Brain microvascular endothelial cell (primary cell): Measurements from ENCODE around the gene QRFP.
A peak's percentile ranks its signal among the peaks of the same experiment; 100 is the strongest.

Source experiments
- DNase-seq: peaks from one replicate; pipeline ENCODE4 v3.0.0-alpha.2; 2020
- H3K27ac ChIP-seq: fragments of 250-450 bp; sonication (Bioruptor Pico); 2 replicates; pipeline ENCODE4 v1.5.1; 2020; ENCODE audit warnings: mild to moderate bottlenecking, moderate library complexity
- H3K27me3 ChIP-seq: fragments of 250-450 bp; sonication (Bioruptor Pico); replicated peaks from 2 replicates; pipeline ENCODE4 v1.5.1; 2020; ENCODE audit warnings: mild to moderate bottlenecking
- H3K36me3 ChIP-seq: fragments of 250-450 bp; sonication (Bioruptor Pico); replicated peaks from 2 replicates; pipeline ENCODE4 v1.5.1; 2020; ENCODE audit warnings: mild to moderate bottlenecking
- H3K4me3 ChIP-seq: 2 replicates; pipeline ENCODE4 v1.5.1; 2011; ENCODE audit warnings: low read depth, mild to moderate bottlenecking, control low read depth, low read length, moderate library complexity
- in situ Hi-C: cut with HindIII; loops from 2 replicates; pipeline ENCODE4 v1.10.0; 2017; ENCODE audit warnings: low sequenced_read_pairs, low pct_ligation_motif_present
- TF ChIP-seq, protein P1 (sequence below): IDR thresholded peaks from 2 replicates; pipeline ENCODE4 v1.5.1; 2011; ENCODE audit warnings: low read depth, mild to moderate bottlenecking, moderate library complexity, low read length, control low read depth, inconsistent platforms; ENCODE audit errors: missing control alignments

The QRFP gene

DNA sequence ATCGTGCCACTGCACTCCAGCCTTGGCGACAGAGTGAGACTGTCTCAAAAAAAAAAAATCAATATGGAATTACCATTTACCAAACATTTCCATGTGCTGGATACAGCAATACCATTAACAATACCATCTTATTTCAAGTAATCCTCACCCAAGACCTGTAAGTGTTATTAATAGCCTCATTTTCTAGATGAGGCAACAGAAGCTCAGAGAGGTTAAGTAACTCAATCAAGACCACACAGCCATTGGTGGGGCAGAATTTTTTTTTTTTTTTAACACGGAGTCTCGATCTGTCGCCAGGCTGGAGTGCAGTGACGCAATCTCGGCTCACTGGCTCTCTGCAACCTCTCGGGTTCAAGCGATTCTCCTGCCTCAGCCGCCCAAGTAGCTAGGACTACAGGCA lies 46.1 kb upstream of the QRFP start:
- DNase-seq = no peak
- in situ Hi-C loops = no loop called here
- H3K27me3 ChIP-seq = peaks cover 81% of the 10 kb centered on the region

DNA sequence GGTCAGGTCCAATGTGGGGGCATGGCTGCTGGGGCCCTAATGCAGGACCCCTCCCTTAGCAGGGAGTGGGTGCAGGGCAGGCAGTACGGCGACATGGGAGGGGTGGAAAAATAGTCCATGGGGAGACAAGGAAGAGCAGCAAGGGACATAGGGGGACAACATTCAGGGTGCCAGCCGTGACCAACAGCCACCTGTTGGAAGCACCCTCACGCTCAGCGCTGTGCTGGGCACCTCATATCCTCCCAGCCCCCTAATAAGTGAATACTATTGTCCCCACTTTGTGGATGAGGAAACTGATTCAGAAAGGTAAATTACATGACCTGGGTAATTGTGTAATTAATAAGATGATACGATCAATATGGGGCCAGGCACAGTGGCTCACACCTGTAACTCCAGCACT lies 45.5 kb upstream of the QRFP start:
- Histone ChIP-seq H3K36me3 (no peaks in the 10 kb centered on the region), H3K27ac (peak overlapping the region; percentile 3), H3K4me3 (no peak overlapping the region), H3K27me3 (peaks cover 81% of the 10 kb centered on the region)
- TF ChIP-seq, protein P1, sequence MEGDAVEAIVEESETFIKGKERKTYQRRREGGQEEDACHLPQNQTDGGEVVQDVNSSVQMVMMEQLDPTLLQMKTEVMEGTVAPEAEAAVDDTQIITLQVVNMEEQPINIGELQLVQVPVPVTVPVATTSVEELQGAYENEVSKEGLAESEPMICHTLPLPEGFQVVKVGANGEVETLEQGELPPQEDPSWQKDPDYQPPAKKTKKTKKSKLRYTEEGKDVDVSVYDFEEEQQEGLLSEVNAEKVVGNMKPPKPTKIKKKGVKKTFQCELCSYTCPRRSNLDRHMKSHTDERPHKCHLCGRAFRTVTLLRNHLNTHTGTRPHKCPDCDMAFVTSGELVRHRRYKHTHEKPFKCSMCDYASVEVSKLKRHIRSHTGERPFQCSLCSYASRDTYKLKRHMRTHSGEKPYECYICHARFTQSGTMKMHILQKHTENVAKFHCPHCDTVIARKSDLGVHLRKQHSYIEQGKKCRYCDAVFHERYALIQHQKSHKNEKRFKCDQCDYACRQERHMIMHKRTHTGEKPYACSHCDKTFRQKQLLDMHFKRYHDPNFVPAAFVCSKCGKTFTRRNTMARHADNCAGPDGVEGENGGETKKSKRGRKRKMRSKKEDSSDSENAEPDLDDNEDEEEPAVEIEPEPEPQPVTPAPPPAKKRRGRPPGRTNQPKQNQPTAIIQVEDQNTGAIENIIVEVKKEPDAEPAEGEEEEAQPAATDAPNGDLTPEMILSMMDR = no peak
- no peak for DNase-seq
- in situ Hi-C loops = no loop called here

More for the DNA sequence above, 46.1 kb upstream of the QRFP start:
- H3K4me3 ChIP-seq = no peak overlapping the region
- H3K36me3 ChIP-seq = no peaks in the 10 kb centered on the region
- TF ChIP-seq, protein P1 = no peak
- H3K27ac ChIP-seq = no peak overlapping the region

DNA sequence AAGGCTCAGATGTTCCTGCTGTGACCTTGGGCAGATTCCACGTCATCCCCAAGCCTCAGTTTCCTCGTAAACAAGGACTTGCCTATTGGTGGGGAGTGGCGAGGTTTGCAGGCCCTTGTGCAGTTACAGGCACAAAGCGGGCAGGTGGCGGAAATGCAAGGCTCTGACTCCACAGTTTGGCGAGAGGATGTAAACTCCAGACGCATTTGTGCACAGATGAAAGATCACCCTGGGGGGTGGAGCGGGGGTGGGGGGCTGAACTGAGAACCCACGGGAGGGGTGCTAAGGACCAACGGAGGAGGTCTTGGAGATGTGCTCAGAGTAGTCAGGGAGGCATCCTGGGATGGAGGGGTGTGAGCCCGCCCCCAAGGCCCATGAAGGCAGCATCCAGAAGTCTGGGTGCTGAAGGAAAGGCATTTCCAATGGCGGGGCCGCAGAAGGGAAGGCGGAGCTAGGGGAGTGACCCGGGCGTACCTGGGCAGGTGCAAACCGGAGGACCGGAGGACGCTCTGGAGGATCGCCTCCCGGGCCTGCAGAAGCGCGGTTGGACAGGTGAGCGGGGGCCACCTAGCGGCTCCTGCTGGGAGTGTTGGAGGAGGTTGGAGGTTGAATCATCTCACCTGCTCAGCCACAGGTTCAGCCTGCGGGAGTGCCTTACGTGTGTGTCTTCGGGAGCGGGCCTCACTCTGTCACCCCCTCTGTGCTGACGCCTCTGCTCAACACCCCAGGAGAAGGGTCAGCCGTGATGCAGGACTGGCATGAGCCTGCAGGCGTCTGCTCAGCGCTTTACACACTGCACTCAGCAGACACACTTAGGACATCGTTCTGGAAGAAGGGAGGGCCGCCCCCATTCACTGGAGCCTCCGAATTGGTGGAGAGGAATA lies 44.3 kb upstream of the QRFP start:
- TF ChIP-seq, protein P1 = peak; percentile 92
- in situ Hi-C loops = no loop called here
- Histone ChIP-seq H3K27ac (no peak overlapping the region), H3K4me3 (no peak overlapping the region), H3K27me3 (peaks cover 75% of the 10 kb centered on the region), H3K36me3 (no peaks in the 10 kb centered on the region)
- DNase-seq = no peak

DNA sequence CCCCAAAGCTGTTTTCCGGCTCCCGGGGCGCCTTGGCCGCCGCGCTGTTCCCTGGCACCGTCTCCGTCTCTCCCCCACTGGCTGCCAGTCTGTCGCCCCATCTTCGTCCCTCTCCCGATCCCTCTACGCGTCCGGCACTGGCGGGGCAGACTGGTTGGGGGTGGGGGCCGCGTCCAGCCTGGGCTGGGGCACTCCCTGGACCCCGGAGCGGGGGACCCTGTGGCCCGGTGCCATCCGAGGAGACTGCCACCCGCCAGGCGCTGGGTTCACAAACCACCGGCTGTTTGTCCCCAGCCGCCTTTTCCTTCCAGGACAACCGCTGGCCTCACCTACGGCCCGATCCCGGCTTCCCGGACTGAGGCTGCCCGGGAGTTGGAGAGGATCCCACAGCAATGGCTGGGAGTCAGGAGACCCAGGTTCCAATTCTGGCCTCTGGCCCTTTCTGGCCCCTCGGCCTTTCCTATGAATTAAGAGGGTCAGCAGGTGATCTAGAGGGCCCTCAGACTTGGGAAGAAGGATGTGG lies 43.5 kb upstream of the QRFP start:
- DNase-seq = no peak
- no peak overlapping the region for H3K27ac ChIP-seq
- TF ChIP-seq, protein P1 = no peak
- in situ Hi-C loops = no loop called here
- no peak overlapping the region for H3K4me3 ChIP-seq
- no peaks in the 10 kb centered on the region for H3K36me3 ChIP-seq
- H3K27me3 ChIP-seq = peaks cover 68% of the 10 kb centered on the region

DNA sequence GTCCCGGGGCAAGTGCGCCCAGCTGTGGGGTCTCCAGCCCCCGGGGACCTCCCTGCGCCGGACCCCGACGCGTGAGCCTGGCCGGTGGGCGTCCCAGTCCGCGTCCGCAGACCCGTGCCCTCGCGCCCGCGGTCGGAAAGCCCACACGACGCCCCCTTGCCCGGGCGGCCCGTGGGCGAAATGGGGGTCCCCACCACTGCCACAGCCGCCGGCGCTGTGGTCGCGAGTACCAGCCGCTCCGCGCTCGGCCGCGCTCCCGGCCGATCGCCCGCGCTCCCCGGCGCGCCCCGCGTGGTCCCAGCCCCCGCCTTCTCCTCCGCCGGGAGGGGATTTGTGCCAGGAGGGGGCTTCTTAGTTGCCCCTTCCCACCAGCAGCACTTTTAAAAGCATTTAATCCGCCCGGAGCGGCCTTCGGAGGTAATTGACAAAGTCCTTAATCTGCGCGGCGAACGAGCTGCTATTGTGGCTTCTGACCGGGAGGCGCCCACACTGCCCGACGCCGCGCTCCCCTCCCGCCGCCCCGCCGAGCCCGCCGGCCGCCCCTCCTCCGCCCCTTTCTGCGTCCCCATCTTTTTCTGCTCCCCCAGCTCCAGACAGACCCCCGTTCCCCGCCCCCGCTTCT lies 42.9 kb upstream of the QRFP start:
- TF ChIP-seq, protein P1 = no peak
- no peak for DNase-seq
- peaks cover 68% of the 10 kb centered on the region for H3K27me3 ChIP-seq
- no peaks in the 10 kb centered on the region for H3K36me3 ChIP-seq
- H3K4me3 ChIP-seq = peak overlapping the region; percentile 47
- in situ Hi-C loops = no loop called here
- no peak overlapping the region for H3K27ac ChIP-seq
